GM19455 (cell line): ENCODE measurements around the gene ALG9.

ENCODE experiments used
- ATAC-seq: cut with Tn5 transposase; IDR thresholded peaks from one replicate; pipeline ENCODE4 v1.9.1; 2021; ENCODE audit not compliant: unreplicated experiment

ALG9 gene

DNA sequence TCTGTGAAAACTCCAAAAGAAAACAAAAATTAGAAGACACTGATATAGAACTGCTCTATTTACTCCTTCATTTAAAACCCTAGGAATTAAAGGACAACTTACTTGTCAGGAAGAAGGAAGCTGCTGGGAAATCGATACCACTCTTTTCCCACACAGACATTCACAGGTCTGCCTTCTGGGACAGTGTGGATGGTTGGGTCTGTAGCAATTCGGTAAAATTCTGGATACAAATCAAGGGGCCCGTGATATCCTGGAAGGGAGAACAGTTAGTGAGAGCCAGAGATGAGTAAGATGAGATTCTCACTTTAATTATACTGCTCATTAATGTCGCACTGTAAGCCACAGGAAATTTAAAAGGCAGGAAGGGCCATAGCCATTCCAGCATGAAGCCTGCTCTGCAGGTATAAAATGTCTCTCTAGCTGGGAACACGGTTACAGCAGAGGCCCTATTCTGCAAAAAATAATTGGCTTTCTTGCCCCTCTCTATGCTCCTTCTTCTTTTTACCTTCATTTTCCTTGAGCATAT is 34.0 kb downstream of the ALG9 start:
- ATAC-seq = no peak

DNA sequence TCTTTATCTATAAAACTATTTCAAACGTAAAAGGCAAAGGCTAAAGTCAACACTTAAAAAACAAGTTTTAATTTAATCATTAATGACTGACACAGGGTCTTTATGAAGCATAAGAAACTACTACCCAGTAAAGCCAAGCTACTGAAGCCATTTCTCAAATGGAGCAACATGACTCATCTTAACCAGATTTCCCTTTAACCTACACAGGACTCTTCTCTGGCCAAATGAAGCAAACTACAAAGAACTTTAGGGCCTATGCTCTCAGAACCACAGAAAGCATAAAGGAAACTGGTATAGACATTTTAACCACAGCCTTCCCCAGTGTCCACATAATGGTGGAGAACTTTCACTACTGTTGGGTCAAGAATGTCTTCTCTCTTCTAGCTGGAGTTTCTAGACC is 34.7 kb downstream of the ALG9 start:
- peak; percentile 70 for ATAC-seq

DNA sequence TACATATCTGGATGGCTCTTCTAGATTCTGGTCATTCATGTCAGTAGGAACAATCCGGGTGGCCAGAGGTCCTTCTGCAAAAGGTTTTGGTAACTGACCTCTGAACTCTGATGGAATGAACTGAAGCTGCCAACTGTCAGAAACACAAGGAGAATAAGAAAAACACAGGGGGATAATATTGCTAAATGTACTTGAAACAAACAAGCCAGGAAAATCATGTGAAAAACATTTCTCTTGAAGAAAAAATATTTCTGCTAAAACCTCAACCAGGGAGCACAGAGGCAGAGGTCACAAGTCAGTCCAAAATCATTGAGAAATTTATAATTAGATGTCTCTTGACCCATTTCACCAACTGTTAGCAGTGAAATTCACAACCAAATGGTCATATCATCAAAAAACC is 35.2 kb downstream of the ALG9 start:
- ATAC-seq = no peak

DNA sequence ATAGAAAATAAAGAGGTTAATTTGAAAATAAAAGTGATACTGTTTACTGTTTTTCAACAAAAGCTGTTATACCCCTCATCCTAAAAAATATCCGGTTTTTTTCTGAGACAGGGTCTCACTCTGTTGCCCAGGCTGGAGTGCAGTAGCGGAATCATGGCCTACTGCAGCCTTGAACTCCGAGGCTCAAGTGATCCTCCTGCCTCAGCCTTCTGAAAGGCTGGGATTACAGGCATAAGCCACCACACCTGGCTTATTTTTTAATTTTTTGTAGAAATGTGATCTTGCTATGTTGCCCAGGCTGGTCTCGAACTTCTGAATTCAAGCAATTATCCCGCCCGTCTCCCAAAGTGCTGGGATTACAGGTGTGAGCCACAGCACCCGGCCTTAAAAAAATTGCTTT is 35.7 kb downstream of the ALG9 start:
- ATAC-seq = no peak

DNA sequence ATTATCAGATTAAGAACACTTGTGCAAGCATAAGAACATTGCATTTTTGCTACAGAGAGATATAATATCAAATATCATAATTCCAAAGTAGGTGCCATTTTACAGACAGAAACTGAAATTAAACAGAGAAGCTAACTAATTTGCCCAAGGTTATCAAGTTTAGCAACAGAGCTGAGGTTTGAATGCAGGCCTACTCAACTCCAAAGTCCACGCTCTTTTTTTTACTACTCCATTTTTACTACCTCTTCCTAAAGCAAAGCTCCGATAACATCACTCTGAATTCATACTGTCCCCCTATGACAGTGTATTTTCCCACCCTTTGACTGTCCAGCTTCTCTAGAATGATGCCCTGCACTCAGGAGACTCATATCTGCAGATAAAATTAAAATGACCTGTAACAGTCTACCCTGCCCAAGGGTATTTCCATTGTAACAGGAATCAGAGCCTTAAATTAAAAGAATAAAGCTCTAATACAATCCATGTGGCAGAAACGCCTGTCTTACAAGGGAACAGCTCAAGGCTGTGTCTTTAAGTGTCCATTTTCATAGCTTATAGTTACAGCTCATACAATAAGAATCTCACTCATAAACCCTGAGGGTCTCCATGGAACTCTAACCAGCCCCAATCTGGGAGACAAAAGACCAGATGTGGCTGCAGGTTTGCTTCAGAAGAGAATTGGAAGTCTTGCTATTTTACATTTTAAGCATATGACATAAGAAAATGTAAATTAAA is 36.8 kb downstream of the ALG9 start:
- no peak for ATAC-seq

DNA sequence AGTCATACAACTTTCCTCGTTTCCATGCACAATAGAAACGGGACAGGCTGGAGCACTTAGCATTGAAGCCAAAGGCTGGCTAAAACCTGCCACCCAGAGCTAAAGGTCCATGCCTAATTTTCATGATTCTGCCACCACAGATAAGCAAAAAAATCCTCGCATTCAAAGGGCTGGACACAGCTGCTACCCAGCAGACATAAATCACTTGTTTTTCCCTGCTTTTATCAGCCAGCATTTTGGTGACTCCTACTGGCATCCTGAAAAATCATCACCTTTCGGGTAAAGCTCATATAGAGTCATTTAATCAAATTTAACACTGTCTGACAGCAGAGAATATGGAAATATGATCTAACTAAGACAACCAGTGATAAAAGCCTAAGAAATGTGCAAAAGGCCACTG is 37.9 kb downstream of the ALG9 start:
- no peak for ATAC-seq

DNA sequence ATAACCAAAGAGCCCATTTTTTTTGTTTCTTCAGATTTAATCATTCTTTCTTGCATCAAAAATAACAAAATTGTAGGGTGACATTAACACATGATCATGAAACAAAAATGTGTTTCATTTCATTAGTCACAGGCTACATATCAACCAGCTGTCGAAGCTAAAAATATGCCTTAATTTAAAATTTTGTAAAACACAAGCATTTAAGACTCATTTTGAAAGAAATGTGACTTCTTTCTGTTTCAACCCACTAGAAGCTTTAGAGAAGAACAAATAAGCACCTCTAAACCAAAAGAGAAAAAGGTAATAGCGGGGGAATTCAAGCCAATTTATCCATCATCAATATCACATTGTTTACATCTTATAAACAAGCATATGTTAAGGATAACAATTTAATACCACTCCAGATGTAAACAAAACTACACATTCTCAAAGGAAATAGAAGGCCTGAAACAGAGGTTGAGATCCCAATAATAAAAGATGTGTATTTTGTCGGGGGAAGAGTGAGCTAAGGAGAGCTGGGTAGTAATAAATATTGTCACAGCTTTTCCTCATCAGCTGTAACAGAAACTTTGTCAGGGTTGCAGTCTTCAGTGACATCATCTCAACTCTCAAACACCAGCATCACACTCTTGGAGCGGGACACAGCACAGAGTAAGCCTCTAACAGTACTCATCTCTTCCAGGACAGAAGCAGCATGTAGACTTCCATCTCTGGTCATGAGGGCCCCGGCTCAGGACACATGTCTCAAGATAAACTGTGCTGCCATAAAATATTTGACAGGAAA is 42.0 kb downstream of the ALG9 start:
- no peak for ATAC-seq

DNA sequence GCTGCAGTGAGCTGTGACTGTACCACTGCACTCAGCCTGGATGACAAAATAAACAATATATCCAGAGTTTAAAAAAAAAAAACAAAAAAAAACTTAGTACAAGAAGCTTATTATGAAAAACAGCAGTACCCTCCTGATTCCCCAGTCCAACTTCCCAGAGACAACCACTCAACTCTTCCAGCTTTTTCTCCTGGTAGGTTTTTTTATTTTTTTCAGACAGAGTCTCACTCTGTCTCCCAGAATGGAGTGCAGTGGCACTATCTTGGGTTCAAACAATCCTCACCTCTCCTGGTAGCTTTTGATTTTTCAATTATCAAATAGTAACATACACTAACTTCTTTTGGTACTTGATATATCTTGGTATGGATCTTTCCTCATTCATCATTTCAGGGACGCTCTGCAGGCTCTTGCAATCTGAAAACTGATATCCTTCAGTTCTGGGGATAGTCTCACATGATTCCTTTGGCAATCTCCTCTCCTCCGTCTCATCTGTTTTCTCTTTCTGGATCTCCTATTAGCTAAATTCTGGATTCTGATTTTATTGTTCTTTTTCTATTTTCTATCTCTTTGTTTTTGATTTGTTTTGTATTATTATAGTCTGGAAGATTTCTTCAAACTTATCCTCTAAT is 44.9 kb downstream of the ALG9 start:
- ATAC-seq = no peak

DNA sequence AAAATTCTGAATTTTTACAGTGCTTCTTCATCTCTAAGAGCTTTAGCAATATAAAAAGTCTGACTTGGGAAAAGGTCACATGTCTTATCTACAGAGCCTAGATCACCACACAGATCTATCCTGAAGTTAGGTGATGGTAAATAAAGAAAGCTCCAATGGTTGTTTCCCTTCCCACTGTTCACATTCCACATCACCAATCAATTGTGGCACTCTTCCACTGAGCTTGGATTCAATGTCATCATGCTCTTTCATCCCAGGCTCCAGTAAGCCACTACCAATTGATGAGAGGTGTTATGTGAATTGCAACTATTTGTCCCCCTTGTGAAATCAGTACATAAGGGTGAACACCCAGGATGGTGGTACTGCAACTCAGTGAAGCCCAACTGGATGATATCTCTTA is 47.8 kb downstream of the ALG9 start:
- ATAC-seq = no peak

DNA sequence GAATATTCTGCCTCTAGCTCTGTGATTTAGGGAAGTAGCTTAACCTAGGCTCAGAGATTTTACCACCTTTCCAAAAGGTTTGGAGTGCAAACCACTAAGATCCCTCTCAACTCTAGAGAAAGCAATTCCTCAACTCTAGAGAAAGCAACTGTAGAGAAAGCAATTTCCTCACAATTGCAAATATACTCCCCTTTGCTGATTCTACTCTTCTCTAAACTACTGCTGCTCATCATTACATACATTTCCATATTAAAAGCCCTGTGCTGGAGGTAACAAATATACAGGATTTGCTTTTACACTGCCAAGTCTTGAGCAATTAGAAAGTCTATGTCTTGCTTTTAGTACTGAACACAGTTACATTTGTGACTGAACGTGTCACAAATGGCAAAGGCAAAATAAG is 48.2 kb downstream of the ALG9 start:
- no peak for ATAC-seq

DNA sequence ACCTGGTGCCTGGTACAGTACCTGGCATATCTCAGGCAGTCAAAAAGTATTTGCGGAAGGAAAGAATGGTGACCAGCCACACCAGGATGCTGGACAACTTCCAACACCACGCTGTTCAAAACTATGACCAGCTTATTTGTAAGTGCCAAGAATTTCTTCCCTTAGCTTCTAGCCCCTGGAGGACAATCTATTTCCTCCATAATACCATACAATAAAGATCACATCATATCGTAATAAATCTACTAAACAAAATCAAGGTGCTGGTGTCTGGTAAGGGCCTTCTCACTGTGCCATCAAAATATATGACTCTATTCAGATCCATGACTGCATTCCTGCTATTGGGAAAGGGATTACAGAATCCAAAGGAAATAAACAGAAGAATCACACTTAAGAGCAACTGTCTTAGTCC is 51.5 kb downstream of the ALG9 start:
- ATAC-seq = no peak

DNA sequence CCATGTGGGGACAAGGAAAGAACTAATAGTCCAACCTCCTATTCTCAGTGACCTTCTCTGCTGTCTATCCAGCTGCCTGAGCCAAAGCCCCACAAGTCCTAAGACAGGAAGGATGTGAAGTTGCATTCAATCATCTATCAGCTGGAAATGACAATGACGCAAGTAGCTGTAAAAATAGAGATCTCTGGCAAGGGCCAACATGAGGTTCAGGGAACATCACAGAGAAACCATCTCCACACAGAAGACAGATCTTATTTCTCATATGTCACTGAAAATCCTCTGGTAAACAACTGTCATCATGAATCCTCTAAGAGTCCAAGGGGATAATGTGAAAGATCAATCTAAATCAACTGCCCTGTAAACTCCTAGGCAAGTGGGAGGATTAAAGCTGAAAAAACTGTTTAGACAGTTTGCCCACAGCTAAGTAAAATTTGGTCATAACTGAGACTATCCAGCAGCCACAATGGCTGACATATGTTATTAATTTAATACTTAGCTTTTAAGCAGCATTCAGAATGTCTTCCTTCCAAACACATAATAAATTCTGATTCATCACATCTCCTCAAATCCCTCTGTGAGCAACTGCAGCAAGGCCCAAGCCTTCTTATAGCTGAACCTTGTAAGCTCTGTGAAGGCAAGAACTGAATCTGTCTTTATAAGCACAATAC is 52.1 kb downstream of the ALG9 start:
- ATAC-seq = no peak

DNA sequence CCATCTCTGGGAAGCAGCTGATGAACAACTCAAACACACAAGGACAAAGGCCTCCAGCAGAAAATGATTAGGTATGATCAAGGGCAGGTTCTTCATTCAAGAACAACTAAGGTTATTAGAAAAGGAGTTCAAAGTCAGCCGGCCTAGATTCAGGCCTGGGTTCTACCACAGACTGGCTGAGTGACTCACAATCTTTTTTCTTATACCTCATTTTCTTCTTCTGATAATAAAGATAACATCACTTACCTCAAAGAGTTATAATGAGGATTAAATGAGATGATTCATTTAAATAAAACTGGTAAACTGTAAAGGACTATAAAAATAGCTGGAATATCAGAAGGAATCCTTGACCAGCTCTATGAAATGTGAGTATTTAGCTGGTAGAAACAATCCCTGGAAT is 55.9 kb downstream of the ALG9 start:
- no peak for ATAC-seq

DNA sequence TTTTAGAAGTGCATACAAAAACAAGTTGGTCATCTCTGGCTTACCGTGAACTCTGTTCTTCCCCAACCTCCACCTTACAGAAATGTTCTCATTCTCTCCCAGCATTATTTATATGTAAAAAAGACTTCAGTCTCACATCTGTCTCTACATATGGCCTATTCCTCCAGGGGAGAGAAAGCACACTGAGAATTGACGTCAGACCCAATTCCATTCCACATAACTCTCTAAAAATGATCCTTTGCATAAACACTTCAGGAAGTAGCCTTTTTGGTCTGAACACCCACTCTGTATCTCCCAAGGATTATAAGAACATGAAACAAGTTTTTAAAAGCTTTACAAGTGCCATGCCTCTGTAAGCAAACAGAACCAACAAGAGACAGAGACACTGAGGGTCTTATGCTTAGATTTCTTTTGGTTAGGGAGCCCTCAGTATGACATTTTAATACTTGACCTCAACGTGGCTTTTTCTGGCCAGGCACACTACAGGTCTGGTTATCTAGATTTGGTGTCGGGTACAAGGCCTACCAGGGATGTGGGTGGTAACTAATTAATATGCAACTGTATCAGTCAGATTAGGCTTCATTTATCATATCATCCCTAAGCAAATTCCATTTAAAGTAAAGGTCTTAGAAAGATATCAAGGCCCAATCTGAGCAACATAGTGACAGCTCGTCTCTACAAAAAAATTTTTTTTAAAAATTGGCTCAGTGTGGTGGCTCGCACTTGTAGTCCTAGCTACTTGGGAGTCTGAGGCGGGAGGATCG is 56.6 kb downstream of the ALG9 start:
- no peak for ATAC-seq

DNA sequence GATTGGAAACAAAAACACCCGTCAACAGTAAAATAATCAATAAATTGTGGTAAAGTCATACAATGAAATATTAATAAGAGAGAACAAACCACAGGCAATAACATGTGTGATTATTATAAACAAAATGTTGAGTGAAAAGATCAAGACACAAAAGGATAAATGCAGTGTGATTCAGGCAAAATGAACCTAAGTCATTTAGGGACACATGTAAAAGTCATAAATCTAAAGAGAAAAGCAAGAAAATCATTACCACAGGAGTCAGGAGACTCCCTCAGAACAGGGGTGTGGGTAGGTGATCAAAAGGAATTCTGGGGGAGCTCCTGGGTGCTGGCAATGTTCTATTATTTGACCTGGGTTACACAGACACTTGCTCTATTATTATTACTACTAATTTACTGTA is 57.3 kb downstream of the ALG9 start:
- no peak for ATAC-seq

DNA sequence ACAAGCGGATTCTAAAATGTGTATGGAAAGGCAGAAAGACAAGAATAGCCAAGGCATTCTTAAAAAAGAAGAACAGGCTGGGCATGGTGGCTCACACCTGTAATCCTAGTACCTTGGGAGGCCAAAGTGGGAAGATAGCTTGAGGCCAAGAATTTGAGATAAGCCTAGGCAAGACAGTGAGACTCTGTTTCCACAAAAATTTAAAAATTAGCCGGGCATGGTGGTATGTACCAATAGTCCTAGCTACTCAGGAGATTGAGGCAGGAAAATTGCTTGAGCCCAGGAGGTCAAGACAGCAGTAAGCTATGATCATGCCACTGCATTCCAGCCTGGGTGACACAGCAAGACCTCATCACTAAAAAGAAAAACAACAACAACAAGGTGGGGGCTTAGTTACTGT is 59.2 kb downstream of the ALG9 start:
- ATAC-seq = no peak

DNA sequence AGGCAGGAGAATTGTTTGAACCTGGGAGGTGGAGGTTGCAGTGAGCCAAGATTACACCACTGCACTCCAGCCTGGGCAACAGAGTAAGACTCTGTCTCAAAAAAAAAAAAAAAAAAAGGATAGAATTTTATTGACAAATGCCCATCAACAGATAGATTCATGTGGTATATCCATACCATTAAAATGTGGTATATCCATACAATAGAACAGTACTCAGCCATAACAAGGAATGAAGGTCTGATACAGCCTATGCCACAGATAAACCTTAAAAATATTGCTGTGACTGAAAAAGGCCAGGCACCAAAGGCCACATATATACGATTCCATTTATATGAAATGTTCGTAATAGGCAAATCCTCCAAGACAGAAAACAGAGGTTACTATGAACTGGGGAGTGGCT is 59.9 kb downstream of the ALG9 start:
- no peak for ATAC-seq

DNA sequence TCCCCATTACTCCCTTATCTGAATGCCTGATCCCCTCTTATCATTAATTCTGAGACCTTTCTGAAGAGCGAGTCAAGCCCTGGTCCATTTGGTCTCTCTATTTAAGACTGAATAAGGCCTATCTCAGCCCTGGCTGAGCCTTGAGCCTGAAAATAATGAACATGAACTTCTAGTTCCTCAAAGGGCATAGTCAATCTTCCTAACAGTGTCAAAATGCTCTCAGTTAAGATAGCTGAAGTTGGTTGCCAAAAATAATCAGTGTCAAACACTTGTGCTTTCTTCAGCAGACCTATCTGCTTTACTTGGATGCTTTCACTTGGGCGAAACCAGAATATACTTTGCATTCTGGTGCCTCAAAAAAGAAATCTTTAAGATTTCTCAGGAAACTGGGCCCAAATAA is 62.5 kb downstream of the ALG9 start:
- ATAC-seq = no peak

DNA sequence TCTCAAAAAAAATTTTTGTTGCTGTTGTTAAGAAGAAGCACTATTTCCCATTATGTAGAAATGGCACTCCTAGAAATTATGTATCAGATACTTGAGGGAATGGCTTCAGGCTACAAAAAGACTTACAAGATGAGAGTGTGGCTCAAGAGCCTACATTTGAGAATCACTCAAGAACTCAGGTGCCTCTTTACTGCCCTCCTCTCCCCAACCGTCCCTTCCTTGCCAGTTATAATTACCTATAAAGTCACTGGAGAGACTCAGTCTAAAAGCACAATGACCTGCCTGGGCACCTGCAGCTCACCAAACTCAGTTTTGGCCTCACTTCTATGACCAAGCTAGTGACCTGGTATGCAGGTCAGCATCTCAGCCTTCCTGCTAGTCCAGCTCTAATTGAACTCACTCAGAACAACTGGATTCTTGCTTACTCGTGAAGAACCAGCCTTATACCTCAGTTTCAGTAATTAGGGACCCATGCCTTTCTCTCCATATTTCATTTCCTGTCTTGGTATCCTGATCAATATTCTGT is 63.3 kb downstream of the ALG9 start:
- no peak for ATAC-seq

DNA sequence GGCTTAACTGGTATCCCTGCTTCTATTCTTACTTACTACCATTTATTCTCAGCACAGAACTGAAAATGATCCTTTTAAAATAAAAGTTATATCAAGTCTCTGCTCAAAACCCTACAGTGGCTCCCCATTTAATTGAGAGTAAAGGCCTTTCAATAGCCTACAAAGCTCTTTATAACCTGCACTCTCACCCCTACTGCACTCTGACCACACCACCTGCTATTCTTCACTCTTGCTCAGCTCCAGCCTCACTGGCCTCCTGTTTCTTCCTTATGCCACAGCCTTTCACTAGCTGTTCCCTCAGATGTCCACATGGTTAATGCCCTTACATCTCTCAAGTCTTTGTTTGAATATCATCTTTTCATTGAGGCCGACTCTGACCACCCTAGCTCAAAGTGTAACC is 64.3 kb downstream of the ALG9 start:
- ATAC-seq = no peak

DNA sequence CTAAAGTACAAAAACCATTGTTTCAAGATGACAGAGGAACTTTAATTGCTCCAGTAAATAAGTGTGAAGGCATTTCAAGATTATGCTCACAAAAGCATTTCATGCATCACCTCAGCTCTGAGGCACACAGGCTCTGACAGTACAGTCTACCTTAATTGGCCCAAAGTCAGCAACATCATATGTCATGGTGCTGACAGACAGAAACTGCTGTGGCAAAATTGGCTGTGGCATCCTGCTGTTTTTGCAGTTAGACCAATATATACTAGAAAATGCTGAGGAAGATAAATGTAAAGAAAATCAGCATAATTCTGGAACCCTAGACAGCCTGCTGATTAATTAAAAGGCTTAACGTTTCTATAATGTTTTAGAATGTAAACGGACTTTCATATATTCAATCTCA is 70.2 kb downstream of the ALG9 start:
- ATAC-seq = no peak
